ENCODE data around the gene KIFC1. TPM values are rescaled to one million over a fixed set of nuclear protein-coding genes. Genes with fewer than 3 reads are reported as not detected.

KIFC1 gene
- total RNA-seq, 1 experiment from 2014 or later = 65.3 TPM

DNA sequence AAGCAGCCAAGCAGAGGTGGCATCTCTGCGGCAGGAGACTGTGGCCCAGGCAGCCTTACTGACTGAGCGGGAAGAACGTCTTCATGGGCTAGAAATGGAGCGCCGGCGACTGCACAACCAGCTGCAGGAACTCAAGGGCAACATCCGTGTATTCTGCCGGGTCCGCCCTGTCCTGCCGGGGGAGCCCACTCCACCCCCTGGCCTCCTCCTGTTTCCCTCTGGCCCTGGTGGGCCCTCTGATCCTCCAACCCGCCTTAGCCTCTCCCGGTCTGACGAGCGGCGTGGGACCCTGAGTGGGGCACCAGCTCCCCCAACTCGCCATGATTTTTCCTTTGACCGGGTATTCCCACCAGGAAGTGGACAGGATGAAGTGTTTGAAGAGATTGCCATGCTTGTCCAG is 13.3 kb downstream of the KIFC1 start:
- Mint-ChIP-seq H3K27me3 (ENCODE audit: insufficient read depth, unreplicated experiment) (no peaks in the 10 kb centered on the region), H3K27ac (ENCODE audit: unreplicated experiment) (no peak overlapping the region), H3K9me3 (ENCODE audit: unreplicated experiment) (no peaks in the 10 kb centered on the region), H3K4me3 (ENCODE audit: unreplicated experiment) (no peak overlapping the region), H3K4me1 (ENCODE audit: low read depth, unreplicated experiment) (peaks cover 10% of the 10 kb centered on the region), H3K36me3 (ENCODE audit: insufficient read depth, unreplicated experiment) (peaks cover 97% of the 10 kb centered on the region)
- ChIA-PET CTCF (no interaction called here), POLR2A (no interaction called here)
- no peak for DNase-seq
- intact Hi-C loops (cut with micrococcal nuclease; ENCODE audit: unreplicated experiment) = no loop called here
- no TSS peak for BruUV-seq (replicated peaks)
- H3K4me1 ChIP-seq = peaks cover 15% of the 10 kb centered on the region
- H3K27me3 ChIP-seq (replicated peaks; ENCODE audit: control insufficient read depth, insufficient read depth, low read length) = no peaks in the 10 kb centered on the region
- H3K36me3 ChIP-seq (ENCODE audit: control insufficient read depth, insufficient read depth, low read length) = peaks cover 12% of the 10 kb centered on the region
- TF ChIP-seq, protein P1, sequence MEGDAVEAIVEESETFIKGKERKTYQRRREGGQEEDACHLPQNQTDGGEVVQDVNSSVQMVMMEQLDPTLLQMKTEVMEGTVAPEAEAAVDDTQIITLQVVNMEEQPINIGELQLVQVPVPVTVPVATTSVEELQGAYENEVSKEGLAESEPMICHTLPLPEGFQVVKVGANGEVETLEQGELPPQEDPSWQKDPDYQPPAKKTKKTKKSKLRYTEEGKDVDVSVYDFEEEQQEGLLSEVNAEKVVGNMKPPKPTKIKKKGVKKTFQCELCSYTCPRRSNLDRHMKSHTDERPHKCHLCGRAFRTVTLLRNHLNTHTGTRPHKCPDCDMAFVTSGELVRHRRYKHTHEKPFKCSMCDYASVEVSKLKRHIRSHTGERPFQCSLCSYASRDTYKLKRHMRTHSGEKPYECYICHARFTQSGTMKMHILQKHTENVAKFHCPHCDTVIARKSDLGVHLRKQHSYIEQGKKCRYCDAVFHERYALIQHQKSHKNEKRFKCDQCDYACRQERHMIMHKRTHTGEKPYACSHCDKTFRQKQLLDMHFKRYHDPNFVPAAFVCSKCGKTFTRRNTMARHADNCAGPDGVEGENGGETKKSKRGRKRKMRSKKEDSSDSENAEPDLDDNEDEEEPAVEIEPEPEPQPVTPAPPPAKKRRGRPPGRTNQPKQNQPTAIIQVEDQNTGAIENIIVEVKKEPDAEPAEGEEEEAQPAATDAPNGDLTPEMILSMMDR (IDR thresholded peaks at IDR 0.05; ENCODE audit: insufficient read depth in 1 of 2, low read depth in 1 of 2, low read length in 1 of 2, severe bottlenecking in 1 of 2, unreplicated experiment in 1 of 2) = no peak
- H3K9me3 ChIP-seq = no peaks in the 10 kb centered on the region
- H3K4me3 ChIP-seq (ENCODE audit: low read depth, low read length) = no peak overlapping the region

DNA sequence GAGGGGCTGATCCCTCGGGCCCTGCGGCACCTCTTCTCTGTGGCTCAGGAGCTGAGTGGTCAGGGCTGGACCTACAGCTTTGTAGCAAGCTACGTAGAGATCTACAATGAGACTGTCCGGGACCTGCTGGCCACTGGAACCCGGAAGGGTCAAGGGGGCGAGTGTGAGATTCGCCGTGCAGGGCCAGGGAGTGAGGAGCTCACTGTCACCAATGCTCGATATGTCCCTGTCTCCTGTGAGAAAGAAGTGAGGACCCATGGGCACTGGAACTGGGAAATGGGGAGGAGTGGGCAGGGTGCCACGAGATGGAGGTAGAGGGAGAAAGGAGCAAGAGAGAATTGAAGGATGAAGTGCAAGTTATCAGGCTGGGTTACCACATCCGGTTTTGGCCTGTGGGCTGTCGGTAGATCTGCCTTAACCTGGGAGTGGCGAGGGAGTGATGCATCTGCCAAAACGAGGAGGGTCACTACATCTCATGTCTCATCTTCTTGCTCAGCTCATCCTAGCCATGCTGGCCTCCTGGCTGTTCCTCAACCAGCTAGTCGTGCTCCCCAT is 13.8 kb downstream of the KIFC1 start:
- TF ChIP-seq, protein P1 (IDR thresholded peaks at IDR 0.05; ENCODE audit: insufficient read depth in 1 of 2, low read depth in 1 of 2, low read length in 1 of 2, severe bottlenecking in 1 of 2, unreplicated experiment in 1 of 2) = no peak
- Mint-ChIP-seq H3K27me3 (ENCODE audit: insufficient read depth, unreplicated experiment) (no peaks in the 10 kb centered on the region), H3K9me3 (ENCODE audit: unreplicated experiment) (no peaks in the 10 kb centered on the region), H3K27ac (ENCODE audit: unreplicated experiment) (no peak overlapping the region), H3K4me3 (ENCODE audit: unreplicated experiment) (no peak overlapping the region), H3K36me3 (ENCODE audit: insufficient read depth, unreplicated experiment) (peaks cover 97% of the 10 kb centered on the region), H3K4me1 (ENCODE audit: low read depth, unreplicated experiment) (peaks cover 13% of the 10 kb centered on the region)
- DNase-seq = no peak
- Histone ChIP-seq H3K9me3 (no peaks in the 10 kb centered on the region), H3K4me1 (peaks cover 15% of the 10 kb centered on the region), H3K4me3 (ENCODE audit: low read depth, low read length) (no peak overlapping the region), H3K36me3 (ENCODE audit: control insufficient read depth, insufficient read depth, low read length) (peaks cover 12% of the 10 kb centered on the region), H3K27me3 (replicated peaks; ENCODE audit: control insufficient read depth, insufficient read depth, low read length) (no peaks in the 10 kb centered on the region)
- no TSS peak for BruUV-seq (replicated peaks)
- ChIA-PET CTCF (no interaction called here), POLR2A (no interaction called here)
- intact Hi-C loops (cut with micrococcal nuclease; ENCODE audit: unreplicated experiment) = no loop called here

DNA sequence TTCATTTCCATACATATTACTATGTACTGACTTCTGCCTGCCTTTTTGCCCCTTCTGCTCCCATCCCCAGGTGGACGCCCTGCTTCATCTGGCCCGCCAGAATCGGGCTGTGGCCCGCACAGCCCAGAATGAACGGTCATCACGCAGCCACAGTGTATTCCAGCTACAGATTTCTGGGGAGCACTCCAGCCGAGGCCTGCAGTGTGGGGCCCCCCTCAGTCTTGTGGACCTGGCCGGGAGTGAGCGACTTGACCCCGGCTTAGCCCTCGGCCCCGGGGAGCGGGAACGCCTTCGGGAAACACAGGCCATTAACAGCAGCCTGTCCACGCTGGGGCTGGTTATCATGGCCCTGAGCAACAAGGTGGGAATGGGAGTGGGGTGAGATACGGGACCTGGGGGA is 14.5 kb downstream of the KIFC1 start:
- BruUV-seq (replicated peaks) = no TSS peak
- Mint-ChIP-seq H3K36me3 (ENCODE audit: insufficient read depth, unreplicated experiment) (peaks cover 96% of the 10 kb centered on the region), H3K4me1 (ENCODE audit: low read depth, unreplicated experiment) (peaks cover 13% of the 10 kb centered on the region), H3K27ac (ENCODE audit: unreplicated experiment) (no peak overlapping the region), H3K9me3 (ENCODE audit: unreplicated experiment) (no peaks in the 10 kb centered on the region), H3K27me3 (ENCODE audit: insufficient read depth, unreplicated experiment) (no peaks in the 10 kb centered on the region), H3K4me3 (ENCODE audit: unreplicated experiment) (no peak overlapping the region)
- no peaks in the 10 kb centered on the region for H3K27me3 ChIP-seq (replicated peaks; ENCODE audit: control insufficient read depth, insufficient read depth, low read length)
- H3K9me3 ChIP-seq = no peaks in the 10 kb centered on the region
- no peak overlapping the region for H3K4me3 ChIP-seq (ENCODE audit: low read depth, low read length)
- TF ChIP-seq, protein P1 (IDR thresholded peaks at IDR 0.05; ENCODE audit: insufficient read depth in 1 of 2, low read depth in 1 of 2, low read length in 1 of 2, severe bottlenecking in 1 of 2, unreplicated experiment in 1 of 2) = no peak
- ChIA-PET POLR2A (no interaction called here), CTCF (no interaction called here)
- DNase-seq = no peak
- peaks cover 15% of the 10 kb centered on the region for H3K4me1 ChIP-seq
- intact Hi-C loops (cut with micrococcal nuclease; ENCODE audit: unreplicated experiment) = no loop called here
- peaks cover 12% of the 10 kb centered on the region for H3K36me3 ChIP-seq (ENCODE audit: control insufficient read depth, insufficient read depth, low read length)
